Upper lobe of right lung (tissue), 1 donor: ENCODE data around the gene PNLDC1. TPM values are rescaled to one million over a fixed set of nuclear protein-coding genes. Genes with fewer than 3 reads are reported as not detected.

Source experiments
- ATAC-seq: fragments of 200-7000 bp; cut with Tn5 transposase; one replicate; pipeline ENCODE4 v1.9.1; 2020; ENCODE audit warnings: mild to moderate bottlenecking, moderate library complexity
- DNase-seq: peaks from one replicate; pipeline ENCODE4 v3.0.0-alpha.2; 2020
- H3K27ac ChIP-seq: fragments of 200-600 bp; one replicate; pipeline ENCODE4 v1.8.0; 2022
- H3K27me3 ChIP-seq: fragments of 200-600 bp; one replicate; pipeline ENCODE4 v1.8.0; 2022; ENCODE audit warnings: mild to moderate bottlenecking
- H3K36me3 ChIP-seq: fragments of 200-600 bp; one replicate; pipeline ENCODE4 v1.8.0; 2022
- H3K4me1 ChIP-seq: fragments of 200-600 bp; one replicate; pipeline ENCODE4 v1.8.0; 2022
- H3K4me3 ChIP-seq: fragments of 200-600 bp; one replicate; pipeline ENCODE4 v1.8.0; 2022; ENCODE audit warnings: mild to moderate bottlenecking
- H3K9me3 ChIP-seq: fragments of 200-600 bp; one replicate; pipeline ENCODE4 v1.8.0; 2022
- CTCF ChIP-seq: fragments of 200-600 bp; IDR thresholded peaks from one replicate; pipeline ENCODE4 v1.8.0; 2022; ENCODE audit warnings: antibody characterized with exemption
- intact Hi-C: fragments of 100-400 bp; cut with DNase I; formaldehyde crosslinking; loops from one replicate; pipeline ENCODE4 v1.11.0; 2022
- total RNA-seq: library from RNA; stranded (reverse); fragmentation: NEBNext Ultra II Directional; extraction: Animal tissue kit (Norgen Biotek cat#: 25700); gene quantifications from one replicate; pipeline ENCODE4 v1.2.1, GENCODE V29; 2021
- donor health status: DM: no; HTN: yes; CAD: no; lungs with severe emphysema.

Gene PNLDC1
- total RNA-seq, 1 donor from 2014 or later = 0.49 TPM

- H3K4me3 ChIP-seq = no peak overlapping the region
- H3K9me3 ChIP-seq = no peaks in the 10 kb centered on the region
- H3K27me3 ChIP-seq = no peaks in the 10 kb centered on the region
- intact Hi-C loops = no loop called here
- H3K4me1 ChIP-seq = no peaks in the 10 kb centered on the region
- DNase-seq (no peak), ATAC-seq (no peak)
- no peak for TF ChIP-seq CTCF
- no peak overlapping the region for H3K27ac ChIP-seq
- H3K36me3 ChIP-seq = no peaks in the 10 kb centered on the region
Observed at GRCh38 chr6:159817951-159818739, 18.1 kb downstream of the PNLDC1 start.

GRCh38 chr6:159819098-159819497, 19.0 kb downstream of the PNLDC1 start:
- Histone ChIP-seq H3K4me3 (no peak overlapping the region), H3K27me3 (no peaks in the 10 kb centered on the region), H3K27ac (no peak overlapping the region), H3K4me1 (no peaks in the 10 kb centered on the region), H3K9me3 (no peaks in the 10 kb centered on the region), H3K36me3 (no peaks in the 10 kb centered on the region)
- no peak for ATAC-seq
- no peak for TF ChIP-seq CTCF
- intact Hi-C loops = no loop called here
- DNase-seq = no peak

- ATAC-seq (peak; percentile 33), DNase-seq (no peak)
- Histone ChIP-seq H3K27ac (no peak overlapping the region), H3K4me3 (no peak overlapping the region), H3K27me3 (no peaks in the 10 kb centered on the region), H3K9me3 (no peaks in the 10 kb centered on the region), H3K4me1 (no peaks in the 10 kb centered on the region), H3K36me3 (no peaks in the 10 kb centered on the region)
- TF ChIP-seq CTCF = no peak
- intact Hi-C loops = no loop called here
Observed at GRCh38 chr6:159819932-159820640, 20.0 kb downstream of the PNLDC1 start.

- intact Hi-C loops = no loop called here
Observed at GRCh38 chr6:159821122-159821521, 21.0 kb downstream of the PNLDC1 start.

GRCh38 chr6:159821726-159822125, 21.6 kb downstream of the PNLDC1 start:
- Histone ChIP-seq H3K4me3 (no peak overlapping the region), H3K36me3 (no peaks in the 10 kb centered on the region), H3K27ac (no peak overlapping the region), H3K27me3 (no peaks in the 10 kb centered on the region), H3K9me3 (no peaks in the 10 kb centered on the region), H3K4me1 (no peaks in the 10 kb centered on the region)
- no peak for TF ChIP-seq CTCF
- ATAC-seq = no peak
- DNase-seq = no peak
- intact Hi-C loops = no loop called here

More at GRCh38 chr6:159821122-159821521, 21.0 kb downstream of the PNLDC1 start:
- Histone ChIP-seq H3K9me3 (no peaks in the 10 kb centered on the region), H3K36me3 (no peaks in the 10 kb centered on the region), H3K27ac (no peak overlapping the region), H3K27me3 (no peaks in the 10 kb centered on the region), H3K4me1 (no peaks in the 10 kb centered on the region), H3K4me3 (no peak overlapping the region)
- no peak for TF ChIP-seq CTCF
- no peak for DNase-seq
- ATAC-seq = no peak
